ENCODE data around the gene ROCK2. TPM values are rescaled to one million over a fixed set of nuclear protein-coding genes. Genes with fewer than 3 reads are reported as not detected.

ROCK2 gene
- total and polyA plus RNA-seq, 3 donors from 2014 or later: 4.6 to 33.7 (median 31.3) TPM

DNA sequence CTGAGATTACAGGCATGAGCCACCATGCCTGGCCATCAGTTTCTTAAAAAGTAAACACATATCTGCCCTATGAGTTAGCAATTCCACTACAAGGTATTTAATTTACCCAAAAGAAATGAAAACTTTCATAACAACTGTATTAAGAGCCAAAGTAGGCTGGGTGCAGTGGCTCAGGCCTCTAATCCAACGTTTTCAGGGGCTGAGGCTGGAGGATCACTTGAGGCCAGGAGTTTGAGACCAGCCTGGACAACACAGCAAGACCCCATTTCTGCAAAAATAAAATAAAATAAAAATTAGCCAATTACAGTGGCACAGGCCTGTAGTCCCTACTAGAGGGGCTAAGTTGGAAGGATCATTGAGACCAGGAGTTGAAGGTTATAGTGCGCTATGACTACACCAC lies 6.5 kb downstream of the ROCK2 start:
- no peak for TF ChIP-seq POLR2A (IDR thresholded peaks at IDR 0.05)
- TF ChIP-seq, protein P1, sequence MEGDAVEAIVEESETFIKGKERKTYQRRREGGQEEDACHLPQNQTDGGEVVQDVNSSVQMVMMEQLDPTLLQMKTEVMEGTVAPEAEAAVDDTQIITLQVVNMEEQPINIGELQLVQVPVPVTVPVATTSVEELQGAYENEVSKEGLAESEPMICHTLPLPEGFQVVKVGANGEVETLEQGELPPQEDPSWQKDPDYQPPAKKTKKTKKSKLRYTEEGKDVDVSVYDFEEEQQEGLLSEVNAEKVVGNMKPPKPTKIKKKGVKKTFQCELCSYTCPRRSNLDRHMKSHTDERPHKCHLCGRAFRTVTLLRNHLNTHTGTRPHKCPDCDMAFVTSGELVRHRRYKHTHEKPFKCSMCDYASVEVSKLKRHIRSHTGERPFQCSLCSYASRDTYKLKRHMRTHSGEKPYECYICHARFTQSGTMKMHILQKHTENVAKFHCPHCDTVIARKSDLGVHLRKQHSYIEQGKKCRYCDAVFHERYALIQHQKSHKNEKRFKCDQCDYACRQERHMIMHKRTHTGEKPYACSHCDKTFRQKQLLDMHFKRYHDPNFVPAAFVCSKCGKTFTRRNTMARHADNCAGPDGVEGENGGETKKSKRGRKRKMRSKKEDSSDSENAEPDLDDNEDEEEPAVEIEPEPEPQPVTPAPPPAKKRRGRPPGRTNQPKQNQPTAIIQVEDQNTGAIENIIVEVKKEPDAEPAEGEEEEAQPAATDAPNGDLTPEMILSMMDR (IDR thresholded peaks at IDR 0.05): no peak

DNA sequence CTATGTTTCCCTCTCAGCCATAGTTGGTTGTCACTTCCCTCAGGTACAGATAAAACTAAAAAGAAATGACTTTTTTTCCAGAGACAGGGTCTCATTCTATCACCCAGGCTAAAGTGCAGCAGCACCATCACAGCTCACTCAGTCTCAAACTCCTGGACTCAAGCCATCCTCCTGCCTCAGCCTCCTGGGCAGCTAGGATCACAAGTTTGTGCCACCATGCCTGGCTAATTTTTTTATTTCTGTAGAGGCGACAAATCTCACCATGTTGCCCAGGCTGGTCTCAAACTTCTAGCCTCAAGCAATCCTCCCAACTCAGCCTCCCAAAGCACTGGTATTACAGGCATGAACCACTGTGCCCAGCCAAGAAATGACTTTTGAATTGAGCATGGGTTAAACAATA lies 8.2 kb downstream of the ROCK2 start:
- Histone ChIP-seq H3K27me3 (no peaks in the 10 kb centered on the region), H3K4me1 (no peaks in the 10 kb centered on the region), H3K27ac (no peak overlapping the region), H3K9me3 (no peaks in the 10 kb centered on the region), H3K36me3 (ENCODE audit: low read depth, missing control alignments) (no peaks in the 10 kb centered on the region), H3K4me3 (no peak overlapping the region)
- WGBS, 2 donors: 100% methylated on average over 1 of the region's 1 CpG
- DNase-seq: no peak
- TF ChIP-seq, protein P1 (IDR thresholded peaks at IDR 0.05): no peak
- TF ChIP-seq POLR2A (IDR thresholded peaks at IDR 0.05): no peak
- intact Hi-C loops (cut with DNase I; ENCODE audit: low total_unique reads): no loop called here

More for the DNA sequence above, 6.5 kb downstream of the ROCK2 start:
- no peak overlapping the region for H3K4me3 ChIP-seq
- WGBS, 2 donors: 94 to 100% methylated on average over 2 of the region's 2 CpGs
- no peaks in the 10 kb centered on the region for H3K27me3 ChIP-seq
- intact Hi-C loops (cut with DNase I; ENCODE audit: low total_unique reads): no loop called here
- no peak overlapping the region for H3K27ac ChIP-seq
- H3K4me1 ChIP-seq: peaks cover 3% of the 10 kb centered on the region
- no peaks in the 10 kb centered on the region for H3K36me3 ChIP-seq (ENCODE audit: low read depth, missing control alignments)
- H3K9me3 ChIP-seq: no peaks in the 10 kb centered on the region
- DNase-seq: no peak

DNA sequence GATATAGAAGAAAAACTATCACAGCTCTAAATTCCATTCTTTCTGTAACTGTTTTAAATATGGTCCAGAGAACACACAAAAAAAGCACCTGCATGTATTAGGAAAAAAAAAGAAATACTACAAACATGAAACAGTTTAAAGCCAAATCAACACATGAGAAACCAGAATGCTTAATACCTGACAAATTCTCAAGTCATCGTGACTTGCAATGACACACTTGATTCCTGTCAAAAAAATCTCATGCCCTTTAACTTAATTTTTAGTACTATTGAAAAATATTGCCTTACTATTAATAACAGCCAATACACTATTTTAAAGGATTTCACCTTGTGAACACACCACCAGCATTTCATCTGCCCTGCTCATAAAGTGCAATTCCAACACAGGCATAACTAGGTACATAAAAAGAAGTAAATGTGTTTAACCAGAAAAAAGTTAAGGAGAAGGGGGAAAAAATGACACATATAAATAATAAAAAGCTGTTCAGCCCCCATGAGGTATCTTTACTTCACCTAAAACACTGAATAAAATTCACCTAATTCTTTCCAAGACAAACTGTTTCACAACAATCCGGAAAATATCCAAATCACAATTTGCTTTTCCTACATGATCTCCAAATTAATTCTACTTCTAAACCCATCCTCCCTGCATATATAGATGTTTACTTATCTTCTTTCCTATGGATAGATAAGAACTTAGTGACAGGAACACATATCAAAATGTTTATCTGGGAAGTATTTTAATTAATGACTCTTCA lies 10.8 kb downstream of the ROCK2 start:
- Histone ChIP-seq H3K4me3 (no peak overlapping the region), H3K27me3 (no peaks in the 10 kb centered on the region), H3K27ac (no peak overlapping the region), H3K36me3 (ENCODE audit: low read depth, missing control alignments) (no peaks in the 10 kb centered on the region), H3K4me1 (no peaks in the 10 kb centered on the region), H3K9me3 (no peaks in the 10 kb centered on the region)
- DNase-seq: no peak
- WGBS, 2 donors: 61 to 77% methylated on average over 2 of the region's 2 CpGs
- TF ChIP-seq POLR2A (IDR thresholded peaks at IDR 0.05): no peak
- TF ChIP-seq, protein P1 (IDR thresholded peaks at IDR 0.05): no peak
- intact Hi-C loops (cut with DNase I; ENCODE audit: low total_unique reads): no loop called here

DNA sequence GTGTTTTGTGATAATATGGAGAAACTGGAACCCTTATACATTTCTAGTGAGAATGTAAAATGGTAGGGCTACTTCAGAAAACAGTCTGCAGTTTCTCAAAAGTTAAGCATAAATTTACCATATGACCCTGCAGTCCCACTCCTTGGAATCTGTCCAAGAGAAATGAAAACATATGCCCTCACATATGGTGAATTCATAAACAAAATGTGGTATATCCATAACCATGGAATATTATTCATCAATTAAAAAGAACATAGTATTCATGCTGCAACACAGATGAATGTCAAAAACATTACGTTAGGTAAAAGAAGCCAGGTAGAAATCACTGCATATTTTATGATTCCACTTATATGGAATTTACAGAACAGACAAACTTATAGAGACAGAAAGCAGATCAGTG lies 11.8 kb downstream of the ROCK2 start:
- Histone ChIP-seq H3K27me3 (no peaks in the 10 kb centered on the region), H3K4me1 (no peaks in the 10 kb centered on the region), H3K4me3 (no peak overlapping the region), H3K9me3 (no peaks in the 10 kb centered on the region), H3K27ac (no peak overlapping the region), H3K36me3 (ENCODE audit: low read depth, missing control alignments) (no peaks in the 10 kb centered on the region)
- intact Hi-C loops (cut with DNase I; ENCODE audit: low total_unique reads): no loop called here
- TF ChIP-seq, protein P1 (IDR thresholded peaks at IDR 0.05): no peak
- TF ChIP-seq POLR2A (IDR thresholded peaks at IDR 0.05): no peak
- DNase-seq: no peak
- WGBS, 2 donors: 85 to 96% methylated on average over 1 of the region's 1 CpG
